HG02943 (cell line): ENCODE data around the gene ELF5.
A peak's percentile ranks its signal among the peaks of the same experiment; 100 is the strongest.

Experiments used
- ATAC-seq: cut with Tn5 transposase; IDR thresholded peaks from one replicate; pipeline ENCODE4 v1.9.1; 2021; ENCODE audit warnings: mild to moderate bottlenecking, low read depth, moderate library complexity; ENCODE audit not compliant: unreplicated experiment

The ELF5 gene

GRCh38 chr11:34523053-34523452 is 9.5 kb upstream of the ELF5 start:
- ATAC-seq, result no peak

- no peak for ATAC-seq
These were observed 8.6 kb upstream of the ELF5 start for GRCh38 chr11:34522188-34522587.

- ATAC-seq, result no peak
These were observed 7.7 kb upstream of the ELF5 start for GRCh38 chr11:34521265-34521664.

GRCh38 chr11:34519595-34520235 is 6.1 kb upstream of the ELF5 start:
- no peak for ATAC-seq

- no peak for ATAC-seq
These were observed 2.9 kb upstream of the ELF5 start for GRCh38 chr11:34516247-34517040.

GRCh38 chr11:34514597-34514996 is 1.0 kb upstream of the ELF5 start:
- no peak for ATAC-seq

- peak; percentile 90 for ATAC-seq
These were observed 533 bp downstream of the ELF5 start for GRCh38 chr11:34512840-34513681.

- ATAC-seq, result no peak
These were observed 2.9 kb downstream of the ELF5 start for GRCh38 chr11:34510673-34511072.

GRCh38 chr11:34510218-34510617 is 3.4 kb downstream of the ELF5 start:
- no peak for ATAC-seq

- ATAC-seq, result no peak
These were observed 4.2 kb downstream of the ELF5 start for GRCh38 chr11:34509336-34509876.

GRCh38 chr11:34508524-34508923 is 5.1 kb downstream of the ELF5 start:
- no peak for ATAC-seq

GRCh38 chr11:34507610-34508009 is 6.0 kb downstream of the ELF5 start:
- ATAC-seq, result no peak

- ATAC-seq, result no peak
These were observed 6.4 kb downstream of the ELF5 start for GRCh38 chr11:34507156-34507555.

GRCh38 chr11:34505874-34506273 is 7.7 kb downstream of the ELF5 start:
- no peak for ATAC-seq

GRCh38 chr11:34502949-34503348 is 10.6 kb downstream of the ELF5 start:
- ATAC-seq, result no peak

GRCh38 chr11:34501949-34502348 is 11.6 kb downstream of the ELF5 start:
- no peak for ATAC-seq

- ATAC-seq, result no peak
These were observed 12.1 kb downstream of the ELF5 start for GRCh38 chr11:34501500-34501899.

GRCh38 chr11:34499719-34500500 is 13.7 kb downstream of the ELF5 start:
- no peak for ATAC-seq

GRCh38 chr11:34495724-34496377 is 17.7 kb downstream of the ELF5 start:
- ATAC-seq, result no peak

GRCh38 chr11:34495239-34495723 is 18.3 kb downstream of the ELF5 start:
- no peak for ATAC-seq
